ENCODE results near the gene FLYWCH2. TPM values are rescaled to one million over a fixed set of nuclear protein-coding genes. Genes with fewer than 3 reads are reported as not detected.

The FLYWCH2 gene
- total and polyA plus RNA-seq, 2 of the 8 experiments (the other 6 are each of a cell fraction or from before 2014, with no cell fraction given): 16.4 to 30.7 TPM

DNA sequence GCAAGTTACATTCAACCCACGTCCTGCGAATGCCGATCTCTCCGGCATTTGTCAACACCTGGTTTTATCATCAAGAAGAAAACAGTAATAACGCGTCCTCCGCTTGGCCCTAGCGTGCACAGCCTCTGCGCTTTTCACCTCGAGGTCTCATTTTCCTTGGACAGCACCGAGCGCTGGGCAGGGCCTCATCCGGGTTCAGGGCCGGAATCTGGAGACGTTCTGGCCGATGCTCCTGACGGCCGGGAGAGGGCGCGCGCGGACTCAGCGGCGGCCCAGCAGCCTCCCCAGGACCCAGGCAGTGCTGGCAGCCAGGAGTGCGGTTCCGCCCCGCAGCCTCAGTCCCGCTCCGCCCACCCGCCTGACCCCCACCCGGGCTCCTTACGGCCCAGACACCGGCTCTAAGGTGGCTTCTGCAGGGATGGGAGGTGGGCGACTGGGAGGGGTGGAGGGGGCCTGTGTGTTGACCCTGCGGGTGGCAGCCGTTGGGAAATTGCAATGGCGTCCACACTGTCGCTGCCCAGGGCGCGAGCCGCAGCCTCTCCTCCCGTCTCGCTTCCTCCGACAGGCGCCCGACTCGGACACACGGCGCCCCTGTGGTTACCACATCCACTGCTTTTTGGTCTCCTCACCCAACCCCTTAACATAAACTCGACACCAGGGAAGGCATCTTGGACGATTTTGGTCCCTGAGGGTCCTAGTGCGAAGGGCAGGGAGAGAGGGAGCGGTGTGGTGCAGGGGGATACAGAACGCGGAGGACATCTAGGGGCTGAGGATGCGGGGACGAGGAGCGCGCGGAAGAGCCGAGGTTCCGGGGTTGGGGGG, 21.3 kb downstream of the FLYWCH2 start (continued):
- TF ChIP-seq KDM4A (IDR thresholded peaks at IDR 0.05; ENCODE audit: low read depth, low read length, severe bottlenecking) (no peak), TAF7 (optimal IDR thresholded peaks at IDR 0.05; ENCODE audit: borderline replicate concordance, low read depth, low read length) (peak; percentile 50), PHF8 (conservative IDR thresholded peaks at IDR 0.05; ENCODE audit: low read depth, low read length) (peak; percentile 20; the same call in 1 of the 2 replicates), TBP (IDR thresholded peaks at IDR 0.05; ENCODE audit: low read depth, low read length) (no peak), SIRT6 (IDR thresholded peaks at IDR 0.05; ENCODE audit: low read length) (no peak), CHD7 (IDR thresholded peaks at IDR 0.05; ENCODE audit: insufficient replicate concordance, low read length) (no peak), HDAC2 (IDR thresholded peaks at IDR 0.05; ENCODE audit: borderline replicate concordance in 1 of 2, low read depth in 2 of 2, low read length in 2 of 2) (peak in 1 of 2 experiments; percentile 68; a peak in 1 of 4 replicates)
